Retina (tissue), 1 donor: ENCODE results near the gene ARHGEF40.

Experiments used
- DNase-seq: peaks from one replicate; pipeline ENCODE4 v3.0.0-alpha.2; 2016

ARHGEF40 gene

GRCh38 chr14:21136024-21136423 is 65.9 kb downstream of the ARHGEF40 start:
- DNase-seq = peak; percentile 1
